Suprapubic skin (tissue), 4 donors: Measurements from ENCODE around the gene ABHD3.
"Not testable (repeated sequence)": the region's sequence is repeated elsewhere in the genome, so short reads cannot be mapped to it uniquely, and the experiment has no call there.

ENCODE experiments used
- POLR2A ChIP-seq, 2 donors: fragments of 450-650 bp; IDR thresholded peaks; one replicate each; pipeline ENCODE4 v1.6.1; 2017; ENCODE audit warnings: antibody characterized with exemption in 2 of 2, mild to moderate bottlenecking in 2 of 2, moderate library complexity in 2 of 2
- POLR2AphosphoS5 ChIP-seq, 3 donors: sonication (generic); formaldehyde crosslinking; IDR thresholded peaks; one replicate each; pipeline ENCODE4 v1.6.1; 2017; ENCODE audit warnings: antibody characterized with exemption in 3 of 3
- TF ChIP-seq, protein P1 (sequence below), 2 donors: fragments of 200-600 bp in 1 of 2; fragments of 450-650 bp in 1 of 2; sonication (generic) in 1 of 2; IDR thresholded peaks; one replicate each; pipeline ENCODE4 v1.5.1; 2016 to 2019; ENCODE audit warnings: antibody characterized with exemption in 2 of 2, mild to moderate bottlenecking in 1 of 2, moderate library complexity in 1 of 2

DNA sequence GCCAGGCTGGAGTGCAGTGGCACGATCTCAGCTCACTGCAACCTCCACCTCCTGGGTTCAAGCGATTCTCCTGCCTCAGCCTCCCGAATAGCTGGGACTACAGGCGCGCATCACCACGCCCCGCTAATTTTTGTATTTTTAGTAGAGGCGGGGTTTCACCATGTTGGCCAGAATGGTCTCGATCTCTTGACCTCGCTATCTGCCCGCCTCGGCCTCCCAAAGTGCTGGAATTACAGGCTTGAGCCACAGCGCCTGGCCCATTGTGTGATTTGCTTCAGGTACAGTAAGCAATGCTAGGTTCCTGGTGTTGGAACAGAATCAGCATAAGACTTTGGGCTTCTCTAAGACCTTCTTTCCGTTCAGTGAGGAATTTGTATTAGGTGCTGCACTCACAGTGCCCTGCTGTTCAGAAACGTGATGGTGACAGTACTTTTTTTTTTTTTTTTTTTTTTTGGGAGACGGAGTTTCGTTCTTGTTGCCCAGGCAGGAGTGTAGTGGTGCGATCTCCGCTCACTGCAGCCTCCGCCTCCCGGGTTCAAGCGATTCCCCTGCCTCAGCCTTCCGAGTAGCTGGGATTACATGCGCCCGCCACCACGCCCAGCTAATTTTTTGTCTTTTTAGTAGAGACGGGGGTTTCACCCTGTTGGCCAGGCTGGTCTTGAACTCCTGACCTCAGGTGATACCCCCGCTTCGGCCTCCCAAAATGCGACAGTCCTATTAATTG lies 93.0 kb downstream of the ABHD3 start:
- TF ChIP-seq, protein P1, sequence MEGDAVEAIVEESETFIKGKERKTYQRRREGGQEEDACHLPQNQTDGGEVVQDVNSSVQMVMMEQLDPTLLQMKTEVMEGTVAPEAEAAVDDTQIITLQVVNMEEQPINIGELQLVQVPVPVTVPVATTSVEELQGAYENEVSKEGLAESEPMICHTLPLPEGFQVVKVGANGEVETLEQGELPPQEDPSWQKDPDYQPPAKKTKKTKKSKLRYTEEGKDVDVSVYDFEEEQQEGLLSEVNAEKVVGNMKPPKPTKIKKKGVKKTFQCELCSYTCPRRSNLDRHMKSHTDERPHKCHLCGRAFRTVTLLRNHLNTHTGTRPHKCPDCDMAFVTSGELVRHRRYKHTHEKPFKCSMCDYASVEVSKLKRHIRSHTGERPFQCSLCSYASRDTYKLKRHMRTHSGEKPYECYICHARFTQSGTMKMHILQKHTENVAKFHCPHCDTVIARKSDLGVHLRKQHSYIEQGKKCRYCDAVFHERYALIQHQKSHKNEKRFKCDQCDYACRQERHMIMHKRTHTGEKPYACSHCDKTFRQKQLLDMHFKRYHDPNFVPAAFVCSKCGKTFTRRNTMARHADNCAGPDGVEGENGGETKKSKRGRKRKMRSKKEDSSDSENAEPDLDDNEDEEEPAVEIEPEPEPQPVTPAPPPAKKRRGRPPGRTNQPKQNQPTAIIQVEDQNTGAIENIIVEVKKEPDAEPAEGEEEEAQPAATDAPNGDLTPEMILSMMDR (IDR thresholded peaks at IDR 0.05) = not testable (repeated sequence)
- TF ChIP-seq POLR2AphosphoS5, POLR2A (IDR thresholded peaks at IDR 0.05): not testable (repeated sequence)
